Measurements from ENCODE around the gene AFF4. TPM values are rescaled to one million over a fixed set of nuclear protein-coding genes. Genes with fewer than 3 reads are reported as not detected.

Gene AFF4
- total RNA-seq, 1 experiment from 2014 or later = 58.1 TPM

DNA sequence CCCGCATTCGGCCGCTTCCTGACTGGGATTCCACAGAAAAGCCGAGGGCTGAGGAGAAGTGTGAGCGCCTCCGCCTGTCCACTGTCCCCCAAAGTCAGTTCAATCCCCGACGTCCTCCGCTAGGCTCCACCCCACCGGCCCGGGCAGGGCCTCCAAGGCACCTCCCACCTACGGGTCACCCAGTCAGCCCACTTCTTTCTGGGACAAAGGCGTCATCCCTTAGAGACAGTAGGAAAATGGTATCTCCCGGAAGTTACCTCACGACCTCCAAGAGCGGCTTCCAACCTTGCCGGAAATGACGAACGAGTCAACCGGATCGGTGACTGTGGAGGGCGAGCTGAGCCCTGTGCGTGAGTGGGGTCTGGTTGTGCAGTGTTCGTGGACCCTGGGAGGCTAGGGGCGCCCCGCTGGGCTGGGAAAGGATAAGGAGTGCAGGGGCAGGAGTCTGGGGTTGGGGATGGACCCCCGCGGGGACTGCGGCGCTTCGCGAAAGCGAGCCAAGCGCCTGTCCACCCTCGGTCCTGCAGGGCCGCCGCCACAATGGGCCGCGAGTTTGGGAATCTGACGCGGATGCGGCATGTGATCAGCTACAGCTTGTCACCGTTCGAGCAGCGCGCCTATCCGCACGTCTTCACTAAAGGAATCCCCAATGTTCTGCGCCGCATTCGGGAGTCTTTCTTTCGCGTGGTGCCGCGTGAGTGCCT is 96.9 kb downstream of the AFF4 start, which contains the start of the genes GDF9 and UQCRQ (continued):
- TF ChIP-seq, protein P1, sequence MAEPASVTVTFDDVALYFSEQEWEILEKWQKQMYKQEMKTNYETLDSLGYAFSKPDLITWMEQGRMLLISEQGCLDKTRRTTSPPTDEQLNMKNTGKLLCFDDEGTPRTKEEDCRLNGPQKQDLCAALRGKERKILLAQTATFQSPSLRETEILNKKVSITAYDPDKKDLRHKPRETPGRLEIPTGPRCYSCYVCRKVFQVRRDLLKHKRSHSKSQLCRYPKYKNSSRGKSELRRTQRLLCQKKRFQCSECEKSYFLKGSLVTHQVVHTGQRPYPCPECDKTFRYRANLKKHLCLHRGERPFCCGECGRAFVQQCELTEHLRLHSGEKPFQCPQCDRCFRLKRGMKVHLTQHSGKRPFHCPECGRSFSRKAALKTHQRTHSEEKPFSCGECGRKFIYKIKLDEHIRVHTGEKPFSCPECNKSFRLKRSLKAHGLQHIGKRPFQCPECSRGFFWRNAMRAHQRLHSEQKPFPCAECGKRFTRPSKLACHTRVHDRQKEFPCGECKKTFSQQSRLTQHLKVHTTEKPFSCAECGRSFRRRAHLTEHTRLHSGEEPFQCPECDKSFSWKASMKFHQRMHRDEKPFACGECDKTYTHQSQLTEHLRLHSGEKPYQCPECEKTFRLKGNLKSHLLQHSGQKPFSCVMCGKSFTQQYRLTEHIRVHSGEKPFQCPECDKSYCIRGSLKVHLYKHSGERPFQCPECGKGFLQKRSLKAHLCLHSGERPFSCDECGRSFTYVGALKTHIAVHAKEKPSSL (CRISPR knock-in tag; conservative IDR thresholded peaks at IDR 0.05) = no peak
- TF ChIP-seq FOXK1 (CRISPR knock-in tag; IDR thresholded peaks at IDR 0.05) (peak; percentile 67), SP1 (CRISPR knock-in tag; conservative IDR thresholded peaks at IDR 0.05) (peak; percentile 90), GTF2I (CRISPR knock-in tag; conservative IDR thresholded peaks at IDR 0.05) (no peak), ZBTB21 (CRISPR knock-in tag; IDR thresholded peaks at IDR 0.05; ENCODE audit: borderline replicate concordance) (peak; percentile 96), RELA (CRISPR knock-in tag; IDR thresholded peaks at IDR 0.05; ENCODE audit: borderline replicate concordance) (0 out of 2 replicates have a peak, but pooled peaks have one; percentile 20)
- TF ChIP-seq, protein P2, sequence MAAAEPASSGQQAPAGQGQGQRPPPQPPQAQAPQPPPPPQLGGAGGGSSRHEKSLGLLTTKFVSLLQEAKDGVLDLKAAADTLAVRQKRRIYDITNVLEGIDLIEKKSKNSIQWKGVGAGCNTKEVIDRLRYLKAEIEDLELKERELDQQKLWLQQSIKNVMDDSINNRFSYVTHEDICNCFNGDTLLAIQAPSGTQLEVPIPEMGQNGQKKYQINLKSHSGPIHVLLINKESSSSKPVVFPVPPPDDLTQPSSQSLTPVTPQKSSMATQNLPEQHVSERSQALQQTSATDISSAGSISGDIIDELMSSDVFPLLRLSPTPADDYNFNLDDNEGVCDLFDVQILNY (CRISPR knock-in tag; IDR thresholded peaks at IDR 0.05) = no peak
- TF ChIP-seq, protein P3, sequence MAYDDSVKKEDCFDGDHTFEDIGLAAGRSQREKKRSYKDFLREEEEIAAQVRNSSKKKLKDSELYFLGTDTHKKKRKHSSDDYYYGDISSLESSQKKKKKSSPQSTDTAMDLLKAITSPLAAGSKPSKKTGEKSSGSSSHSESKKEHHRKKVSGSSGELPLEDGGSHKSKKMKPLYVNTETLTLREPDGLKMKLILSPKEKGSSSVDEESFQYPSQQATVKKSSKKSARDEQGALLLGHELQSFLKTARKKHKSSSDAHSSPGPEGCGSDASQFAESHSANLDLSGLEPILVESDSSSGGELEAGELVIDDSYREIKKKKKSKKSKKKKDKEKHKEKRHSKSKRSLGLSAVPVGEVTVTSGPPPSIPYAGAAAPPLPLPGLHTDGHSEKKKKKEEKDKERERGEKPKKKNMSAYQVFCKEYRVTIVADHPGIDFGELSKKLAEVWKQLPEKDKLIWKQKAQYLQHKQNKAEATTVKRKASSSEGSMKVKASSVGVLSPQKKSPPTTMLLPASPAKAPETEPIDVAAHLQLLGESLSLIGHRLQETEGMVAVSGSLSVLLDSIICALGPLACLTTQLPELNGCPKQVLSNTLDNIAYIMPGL (CRISPR knock-in tag; IDR thresholded peaks at IDR 0.05) = no peak
- TF ChIP-seq, protein P4, sequence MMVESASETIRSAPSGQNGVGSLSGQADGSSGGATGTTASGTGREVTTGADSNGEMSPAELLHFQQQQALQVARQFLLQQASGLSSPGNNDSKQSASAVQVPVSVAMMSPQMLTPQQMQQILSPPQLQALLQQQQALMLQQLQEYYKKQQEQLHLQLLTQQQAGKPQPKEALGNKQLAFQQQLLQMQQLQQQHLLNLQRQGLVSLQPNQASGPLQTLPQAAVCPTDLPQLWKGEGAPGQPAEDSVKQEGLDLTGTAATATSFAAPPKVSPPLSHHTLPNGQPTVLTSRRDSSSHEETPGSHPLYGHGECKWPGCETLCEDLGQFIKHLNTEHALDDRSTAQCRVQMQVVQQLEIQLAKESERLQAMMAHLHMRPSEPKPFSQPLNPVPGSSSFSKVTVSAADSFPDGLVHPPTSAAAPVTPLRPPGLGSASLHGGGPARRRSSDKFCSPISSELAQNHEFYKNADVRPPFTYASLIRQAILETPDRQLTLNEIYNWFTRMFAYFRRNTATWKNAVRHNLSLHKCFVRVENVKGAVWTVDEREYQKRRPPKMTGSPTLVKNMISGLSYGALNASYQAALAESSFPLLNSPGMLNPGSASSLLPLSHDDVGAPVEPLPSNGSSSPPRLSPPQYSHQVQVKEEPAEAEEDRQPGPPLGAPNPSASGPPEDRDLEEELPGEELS (CRISPR knock-in tag; IDR thresholded peaks at IDR 0.05) = no peak; the same call in 1 of the 2 replicates

DNA sequence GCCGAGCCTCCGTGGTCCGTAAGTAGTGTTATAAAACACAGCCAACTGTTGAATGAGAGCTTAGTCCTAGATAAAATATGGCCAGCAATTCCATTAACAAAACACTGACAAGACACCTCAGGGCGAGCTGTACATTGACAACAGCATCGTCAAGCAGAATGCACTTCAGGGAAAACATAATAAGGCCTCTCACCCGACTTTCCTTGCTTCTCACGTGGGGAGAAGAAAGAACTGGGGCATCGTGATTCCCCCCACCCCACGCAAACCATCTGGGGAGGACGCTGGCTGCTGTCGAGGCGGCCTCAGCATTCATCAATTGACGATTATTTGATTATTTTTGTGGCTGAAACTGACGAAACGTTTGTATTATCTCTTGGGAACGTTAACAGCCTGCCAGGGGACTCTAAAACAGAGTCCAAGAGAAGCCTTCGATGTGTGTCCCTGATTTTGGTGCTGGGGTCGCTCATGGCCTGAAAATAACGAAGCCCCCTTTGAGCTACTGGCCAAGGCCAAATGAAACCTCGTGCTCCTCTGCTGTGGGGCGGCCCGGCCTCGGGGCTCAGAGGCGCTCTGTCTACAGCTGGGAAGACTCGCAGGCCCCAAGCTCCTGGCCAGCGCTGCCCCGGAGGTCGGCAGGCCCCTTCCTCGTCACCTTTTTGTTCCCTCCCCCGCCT is 97.6 kb downstream of the AFF4 start:
- ATAC-seq = no peak
- ChIA-PET POLR2A (interaction anchor here (0.5 to 2.7 kb wide), 13 partner anchors 30 to 309 kb away, joined by 3 to 13 read pairs (median 5); partner anchors contain the start of genes AFF4, CCNI2, RAD50 and SOWAHA), CTCF (interaction anchor here (0.7 to 2.9 kb wide), 17 partner anchors 11 to 339 kb away, joined by 3 to 24 read pairs (median 6); partner anchors contain the start of genes CCNI2 and SHROOM1)
- TF ChIP-seq SP1 (CRISPR knock-in tag; conservative IDR thresholded peaks at IDR 0.05) = no peak
- TF ChIP-seq, protein P5, sequence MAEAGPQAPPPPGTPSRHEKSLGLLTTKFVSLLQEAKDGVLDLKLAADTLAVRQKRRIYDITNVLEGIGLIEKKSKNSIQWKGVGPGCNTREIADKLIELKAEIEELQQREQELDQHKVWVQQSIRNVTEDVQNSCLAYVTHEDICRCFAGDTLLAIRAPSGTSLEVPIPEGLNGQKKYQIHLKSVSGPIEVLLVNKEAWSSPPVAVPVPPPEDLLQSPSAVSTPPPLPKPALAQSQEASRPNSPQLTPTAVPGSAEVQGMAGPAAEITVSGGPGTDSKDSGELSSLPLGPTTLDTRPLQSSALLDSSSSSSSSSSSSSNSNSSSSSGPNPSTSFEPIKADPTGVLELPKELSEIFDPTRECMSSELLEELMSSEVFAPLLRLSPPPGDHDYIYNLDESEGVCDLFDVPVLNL (CRISPR knock-in tag; IDR thresholded peaks at IDR 0.05; ENCODE audit: borderline replicate concordance, low read depth) = no peak
- TF ChIP-seq, protein P6, sequence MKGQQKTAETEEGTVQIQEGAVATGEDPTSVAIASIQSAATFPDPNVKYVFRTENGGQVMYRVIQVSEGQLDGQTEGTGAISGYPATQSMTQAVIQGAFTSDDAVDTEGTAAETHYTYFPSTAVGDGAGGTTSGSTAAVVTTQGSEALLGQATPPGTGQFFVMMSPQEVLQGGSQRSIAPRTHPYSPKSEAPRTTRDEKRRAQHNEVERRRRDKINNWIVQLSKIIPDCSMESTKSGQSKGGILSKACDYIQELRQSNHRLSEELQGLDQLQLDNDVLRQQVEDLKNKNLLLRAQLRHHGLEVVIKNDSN (CRISPR knock-in tag; IDR thresholded peaks at IDR 0.05) = 0 out of 2 replicates have a peak, but pooled peaks have one; percentile 27
- TF ChIP-seq MYBL2 (CRISPR knock-in tag; IDR thresholded peaks at IDR 0.05) = no peak
- no peak for TF ChIP-seq SMAD4 (CRISPR knock-in tag; IDR thresholded peaks at IDR 0.05)
- no peak for TF ChIP-seq GTF2I (CRISPR knock-in tag; conservative IDR thresholded peaks at IDR 0.05)
- no peak for TF ChIP-seq ZNF317 (CRISPR knock-in tag; IDR thresholded peaks at IDR 0.05; ENCODE audit: borderline replicate concordance, low read depth)
- TF ChIP-seq, protein P7, sequence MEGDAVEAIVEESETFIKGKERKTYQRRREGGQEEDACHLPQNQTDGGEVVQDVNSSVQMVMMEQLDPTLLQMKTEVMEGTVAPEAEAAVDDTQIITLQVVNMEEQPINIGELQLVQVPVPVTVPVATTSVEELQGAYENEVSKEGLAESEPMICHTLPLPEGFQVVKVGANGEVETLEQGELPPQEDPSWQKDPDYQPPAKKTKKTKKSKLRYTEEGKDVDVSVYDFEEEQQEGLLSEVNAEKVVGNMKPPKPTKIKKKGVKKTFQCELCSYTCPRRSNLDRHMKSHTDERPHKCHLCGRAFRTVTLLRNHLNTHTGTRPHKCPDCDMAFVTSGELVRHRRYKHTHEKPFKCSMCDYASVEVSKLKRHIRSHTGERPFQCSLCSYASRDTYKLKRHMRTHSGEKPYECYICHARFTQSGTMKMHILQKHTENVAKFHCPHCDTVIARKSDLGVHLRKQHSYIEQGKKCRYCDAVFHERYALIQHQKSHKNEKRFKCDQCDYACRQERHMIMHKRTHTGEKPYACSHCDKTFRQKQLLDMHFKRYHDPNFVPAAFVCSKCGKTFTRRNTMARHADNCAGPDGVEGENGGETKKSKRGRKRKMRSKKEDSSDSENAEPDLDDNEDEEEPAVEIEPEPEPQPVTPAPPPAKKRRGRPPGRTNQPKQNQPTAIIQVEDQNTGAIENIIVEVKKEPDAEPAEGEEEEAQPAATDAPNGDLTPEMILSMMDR (IDR thresholded peaks at IDR 0.05) = no peak
- TF ChIP-seq NR1H2 (CRISPR knock-in tag; IDR thresholded peaks at IDR 0.05) = no peak
- TF ChIP-seq, protein P8, sequence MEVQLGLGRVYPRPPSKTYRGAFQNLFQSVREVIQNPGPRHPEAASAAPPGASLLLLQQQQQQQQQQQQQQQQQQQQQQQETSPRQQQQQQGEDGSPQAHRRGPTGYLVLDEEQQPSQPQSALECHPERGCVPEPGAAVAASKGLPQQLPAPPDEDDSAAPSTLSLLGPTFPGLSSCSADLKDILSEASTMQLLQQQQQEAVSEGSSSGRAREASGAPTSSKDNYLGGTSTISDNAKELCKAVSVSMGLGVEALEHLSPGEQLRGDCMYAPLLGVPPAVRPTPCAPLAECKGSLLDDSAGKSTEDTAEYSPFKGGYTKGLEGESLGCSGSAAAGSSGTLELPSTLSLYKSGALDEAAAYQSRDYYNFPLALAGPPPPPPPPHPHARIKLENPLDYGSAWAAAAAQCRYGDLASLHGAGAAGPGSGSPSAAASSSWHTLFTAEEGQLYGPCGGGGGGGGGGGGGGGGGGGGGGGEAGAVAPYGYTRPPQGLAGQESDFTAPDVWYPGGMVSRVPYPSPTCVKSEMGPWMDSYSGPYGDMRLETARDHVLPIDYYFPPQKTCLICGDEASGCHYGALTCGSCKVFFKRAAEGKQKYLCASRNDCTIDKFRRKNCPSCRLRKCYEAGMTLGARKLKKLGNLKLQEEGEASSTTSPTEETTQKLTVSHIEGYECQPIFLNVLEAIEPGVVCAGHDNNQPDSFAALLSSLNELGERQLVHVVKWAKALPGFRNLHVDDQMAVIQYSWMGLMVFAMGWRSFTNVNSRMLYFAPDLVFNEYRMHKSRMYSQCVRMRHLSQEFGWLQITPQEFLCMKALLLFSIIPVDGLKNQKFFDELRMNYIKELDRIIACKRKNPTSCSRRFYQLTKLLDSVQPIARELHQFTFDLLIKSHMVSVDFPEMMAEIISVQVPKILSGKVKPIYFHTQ (CRISPR knock-in tag; IDR thresholded peaks at IDR 0.05) = no peak
- TF ChIP-seq SOX15 (CRISPR knock-in tag; IDR thresholded peaks at IDR 0.05) = no peak

More for the DNA sequence above, 97.6 kb downstream of the AFF4 start:
- Mint-ChIP-seq H3K4me1 (peaks cover 22% of the 10 kb centered on the region), H3K9me3 (no peaks in the 10 kb centered on the region), H3K36me3 (peaks cover 24% of the 10 kb centered on the region), H3K4me3 (peak overlapping the region; percentile 100), H3K27ac (peak overlapping the region; percentile 96), H3K27me3 (ENCODE audit: low read depth) (peaks cover 3% of the 10 kb centered on the region; the same call in 1 of the 2 replicates)
- DNase-seq (ENCODE audit: low spot score) = no peak
